Mucosa of descending colon (tissue), 3 donors: ENCODE results near the gene TTC13. TPM values are rescaled to one million over a fixed set of nuclear protein-coding genes. Genes with fewer than 3 reads are reported as not detected.

Experiments used
- ATAC-seq: fragments of 200-7000 bp; cut with Tn5 transposase; one replicate; pipeline ENCODE4 v1.9.1; 2020; ENCODE audit warnings: mild to moderate bottlenecking, moderate library complexity
- DNase-seq, 3 donors: peaks; one replicate each; pipeline ENCODE4 v3.0.0-alpha.2; 2020
- H3K36me3 ChIP-seq: fragments of 200-600 bp; one replicate; pipeline ENCODE4 v1.8.0; 2021; ENCODE audit warnings: low read depth, mild to moderate bottlenecking
- H3K4me1 ChIP-seq: fragments of 200-600 bp; one replicate; pipeline ENCODE4 v1.8.0; 2021; ENCODE audit warnings: low read depth, mild to moderate bottlenecking
- H3K4me3 ChIP-seq: fragments of 200-600 bp; one replicate; pipeline ENCODE4 v1.8.0; 2021; ENCODE audit warnings: mild to moderate bottlenecking
- H3K9me3 ChIP-seq: fragments of 200-600 bp; one replicate; pipeline ENCODE4 v1.8.0; 2021; ENCODE audit warnings: mild to moderate bottlenecking
- intact Hi-C, 2 donors: fragments of 100-400 bp; cut with DNase I in 1 of 2; cut with micrococcal nuclease in 1 of 2; formaldehyde crosslinking; loops; one replicate each; pipeline versions ENCODE4 v1.11.0 to v1.11.1; 2022; cut with DNase I, micrococcal nuclease
- total RNA-seq, 3 donors: library from RNA; stranded (reverse); fragmentation: NEBNext Ultra II Directional in 2 of 3; extraction: Animal tissue kit (Norgen Biotek cat#: 25700) in 2 of 3; gene quantifications; one replicate each; pipeline versions ENCODE4 v1.2.1 to v1.2.4, GENCODE V29; 2021 to 2023
- TF ChIP-seq, protein P1 (sequence below): fragments of 200-600 bp; IDR thresholded peaks from one replicate; pipeline ENCODE4 v1.8.0; 2022; ENCODE audit warnings: antibody characterized with exemption, mild to moderate bottlenecking
- donor health status: DM: no; HTN: no; CAD: no; lungs with moderate emphysema.
- donor health status: DM: no; HTN: no; CAD: no.
- donor health status: DM: no; HTN: yes; CAD: no.

The TTC13 gene
- total RNA-seq, 3 donors from 2014 or later, result 24.0 to 39.7 (median 28.4) TPM

DNA sequence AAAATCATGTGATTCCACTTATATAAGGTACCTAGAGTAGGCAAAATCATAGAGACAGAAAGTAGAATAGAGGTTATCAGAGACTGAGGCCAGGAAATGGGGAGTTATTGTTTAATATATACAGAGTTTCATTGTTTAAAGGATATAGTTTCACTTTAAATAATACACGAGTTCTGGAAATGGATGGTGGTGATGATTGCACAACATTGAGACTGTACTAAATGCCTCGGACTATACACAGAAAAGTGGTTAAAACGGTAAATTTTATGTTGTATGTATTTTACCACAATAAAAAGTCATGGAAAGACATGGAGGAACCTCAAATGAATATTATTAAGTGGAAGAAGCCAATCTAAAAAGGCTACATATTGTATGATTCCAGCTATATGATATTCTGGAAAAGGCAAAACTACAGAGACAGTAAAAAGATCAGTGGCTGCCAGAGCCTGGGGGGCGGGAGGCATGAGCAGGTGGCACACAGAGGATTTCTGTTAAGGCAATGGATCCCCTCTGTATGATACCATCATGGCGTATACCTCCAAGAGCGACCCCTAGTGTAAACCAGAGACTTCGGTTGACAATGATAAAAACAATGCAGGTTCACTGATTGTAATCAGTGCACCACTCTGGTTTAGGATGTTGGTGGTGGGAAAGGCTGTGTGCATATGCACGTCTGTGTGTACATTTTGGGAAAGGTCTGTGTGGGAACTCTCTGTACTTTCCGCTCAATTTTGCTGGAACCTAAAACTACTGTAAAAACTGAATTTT lies 117.9 kb downstream of the TTC13 start:
- TF ChIP-seq, protein P1, sequence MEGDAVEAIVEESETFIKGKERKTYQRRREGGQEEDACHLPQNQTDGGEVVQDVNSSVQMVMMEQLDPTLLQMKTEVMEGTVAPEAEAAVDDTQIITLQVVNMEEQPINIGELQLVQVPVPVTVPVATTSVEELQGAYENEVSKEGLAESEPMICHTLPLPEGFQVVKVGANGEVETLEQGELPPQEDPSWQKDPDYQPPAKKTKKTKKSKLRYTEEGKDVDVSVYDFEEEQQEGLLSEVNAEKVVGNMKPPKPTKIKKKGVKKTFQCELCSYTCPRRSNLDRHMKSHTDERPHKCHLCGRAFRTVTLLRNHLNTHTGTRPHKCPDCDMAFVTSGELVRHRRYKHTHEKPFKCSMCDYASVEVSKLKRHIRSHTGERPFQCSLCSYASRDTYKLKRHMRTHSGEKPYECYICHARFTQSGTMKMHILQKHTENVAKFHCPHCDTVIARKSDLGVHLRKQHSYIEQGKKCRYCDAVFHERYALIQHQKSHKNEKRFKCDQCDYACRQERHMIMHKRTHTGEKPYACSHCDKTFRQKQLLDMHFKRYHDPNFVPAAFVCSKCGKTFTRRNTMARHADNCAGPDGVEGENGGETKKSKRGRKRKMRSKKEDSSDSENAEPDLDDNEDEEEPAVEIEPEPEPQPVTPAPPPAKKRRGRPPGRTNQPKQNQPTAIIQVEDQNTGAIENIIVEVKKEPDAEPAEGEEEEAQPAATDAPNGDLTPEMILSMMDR, result no peak
- H3K4me3 ChIP-seq, result no peak overlapping the region
- intact Hi-C loops, result no loop called here
- no peaks in the 10 kb centered on the region for H3K36me3 ChIP-seq
- ATAC-seq (no peak), DNase-seq (no peak)
- H3K9me3 ChIP-seq, result no peaks in the 10 kb centered on the region
- H3K4me1 ChIP-seq, result no peaks in the 10 kb centered on the region

DNA sequence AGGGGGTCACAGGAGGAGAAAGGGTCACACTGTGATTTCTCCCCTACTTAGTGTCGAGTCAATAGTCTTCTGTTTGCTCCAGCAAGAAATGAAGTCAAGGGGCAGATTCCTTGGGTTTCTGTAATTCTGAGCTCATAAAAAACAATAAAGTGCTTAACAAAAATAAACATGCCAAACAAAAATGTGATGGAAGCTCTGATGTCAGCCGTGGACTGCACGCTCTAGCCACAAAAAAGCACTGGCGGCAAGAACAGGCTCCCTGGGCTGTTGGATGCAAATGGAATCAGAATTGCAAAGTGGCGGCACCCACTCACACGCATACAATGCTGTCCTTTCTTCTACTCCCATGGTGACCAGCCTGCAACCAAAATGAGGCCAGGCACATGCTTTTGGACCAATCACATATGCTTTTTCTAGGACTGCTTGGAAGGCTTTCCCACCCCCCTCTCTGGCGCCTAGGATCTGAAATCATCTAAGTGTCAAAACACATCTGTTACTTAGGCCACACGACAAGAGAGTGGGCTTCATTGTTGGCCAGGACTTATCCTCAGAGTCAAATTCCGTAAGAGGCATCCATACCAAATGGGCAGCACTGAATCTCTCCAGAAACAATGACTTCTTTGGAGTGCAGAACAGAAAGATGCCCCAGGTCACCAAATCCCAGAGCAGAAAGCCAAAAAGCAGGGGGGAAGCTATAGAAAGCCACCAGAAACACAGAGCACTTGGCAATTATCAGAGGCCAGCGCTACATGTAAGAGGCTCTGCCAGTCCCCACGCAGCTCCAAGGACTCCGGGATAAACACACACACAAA lies 119.5 kb downstream of the TTC13 start:
- no peak overlapping the region for H3K4me3 ChIP-seq
- no peaks in the 10 kb centered on the region for H3K4me1 ChIP-seq
- ATAC-seq (no peak), DNase-seq (no peak)
- no peaks in the 10 kb centered on the region for H3K9me3 ChIP-seq
- TF ChIP-seq, protein P1, result no peak
- H3K36me3 ChIP-seq, result no peaks in the 10 kb centered on the region
- intact Hi-C loops, result no loop called here

DNA sequence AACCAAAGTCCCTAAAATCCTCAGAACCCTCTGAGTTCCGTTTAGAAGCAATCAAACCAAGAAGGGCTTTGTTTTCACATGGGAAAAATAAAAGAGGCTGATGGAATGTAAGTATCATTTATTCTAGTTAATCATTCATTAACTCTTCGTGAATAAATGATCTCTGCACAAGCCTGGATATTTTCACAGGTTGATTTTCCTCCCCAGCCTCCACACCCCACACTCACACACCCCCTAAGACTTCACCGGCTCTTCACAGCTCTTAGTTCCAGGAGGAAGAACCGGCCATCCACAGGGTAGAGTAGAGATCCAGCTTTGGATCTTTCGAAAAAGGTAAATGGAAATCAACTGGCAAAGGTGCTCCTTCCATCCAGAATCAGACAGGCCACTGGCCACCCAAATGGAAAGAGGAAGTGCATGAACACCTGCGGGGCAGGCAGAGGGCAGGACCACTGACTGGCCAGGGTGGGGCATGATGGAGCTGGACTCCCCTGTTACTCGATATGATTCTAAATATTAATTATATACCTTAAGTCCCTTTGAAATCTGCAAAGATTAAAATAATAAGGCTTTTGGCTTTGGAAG lies 120.3 kb downstream of the TTC13 start:
- DNase-seq (no peak), ATAC-seq (no peak)
- no peaks in the 10 kb centered on the region for H3K4me1 ChIP-seq
- no peak overlapping the region for H3K4me3 ChIP-seq
- no peaks in the 10 kb centered on the region for H3K36me3 ChIP-seq
- no peaks in the 10 kb centered on the region for H3K9me3 ChIP-seq
- intact Hi-C loops, result no loop called here
- TF ChIP-seq, protein P1, result no peak

DNA sequence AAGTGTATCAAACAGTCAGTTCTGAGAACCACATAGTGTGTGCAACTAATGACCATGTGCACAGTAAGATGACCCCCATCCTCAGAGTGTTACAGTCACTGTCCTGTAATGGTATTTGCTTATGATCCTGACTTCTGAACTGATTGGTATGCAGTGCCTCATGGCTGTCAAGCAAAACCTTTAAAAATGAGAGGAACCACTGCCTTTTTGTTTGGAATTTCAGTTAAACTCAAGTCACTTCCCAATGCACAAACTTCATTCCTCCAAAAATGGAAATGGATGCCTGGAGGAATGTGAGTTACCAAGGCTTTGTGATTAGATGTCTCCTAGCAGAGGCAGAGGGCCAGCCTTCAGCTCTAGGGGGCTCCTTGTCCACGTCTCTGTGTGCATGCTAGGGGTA lies 120.8 kb downstream of the TTC13 start:
- Histone ChIP-seq H3K4me1 (no peaks in the 10 kb centered on the region), H3K36me3 (no peaks in the 10 kb centered on the region), H3K4me3 (no peak overlapping the region), H3K9me3 (no peaks in the 10 kb centered on the region)
- no peak for DNase-seq
- intact Hi-C loops, result no loop called here
- TF ChIP-seq, protein P1, result no peak
- no peak for ATAC-seq

DNA sequence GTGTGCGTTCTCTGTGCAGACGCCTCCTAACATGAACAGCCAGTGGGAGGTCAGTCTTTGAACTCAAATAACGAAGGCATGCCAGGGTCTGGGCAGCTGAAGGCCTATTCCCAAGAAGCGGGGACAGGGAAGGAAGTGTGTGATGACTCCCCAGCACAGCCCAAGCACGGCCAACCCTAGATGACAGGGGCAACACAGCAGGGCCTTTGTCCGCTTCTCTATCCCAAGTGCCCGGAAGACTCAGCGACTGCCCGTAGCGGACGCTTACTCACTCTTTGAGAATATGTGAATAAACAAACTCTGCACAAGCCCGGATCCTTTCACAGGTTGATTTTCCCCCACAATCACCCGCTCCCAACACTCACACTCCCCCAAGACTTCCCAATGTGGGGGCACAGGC lies 121.6 kb downstream of the TTC13 start:
- H3K36me3 ChIP-seq, result no peaks in the 10 kb centered on the region
- DNase-seq, result no peak
- no peaks in the 10 kb centered on the region for H3K4me1 ChIP-seq
- intact Hi-C loops, result no loop called here
- no peak for ATAC-seq
- no peaks in the 10 kb centered on the region for H3K9me3 ChIP-seq
- H3K4me3 ChIP-seq, result no peak overlapping the region
- TF ChIP-seq, protein P1, result no peak

Other genes with a start within 250 kb of the TTC13 start
- gene CAPN9, start 231.5 kb downstream of the TTC13 start, total RNA-seq, result 10 to 100 TPM; 11.4 to 30.8 (median 28.8) TPM
- gene C1orf198, start 110.3 kb downstream of the TTC13 start, total RNA-seq, result 10 to 100 TPM in 2 of 3 donors, 1 to 10 TPM in 1; 9.8 to 35.9 (median 15.5) TPM
- 10 to 100 TPM; 22.4 to 33.2 (median 30.3) TPM for gene ARV1, start 233 bp upstream of the TTC13 start, total RNA-seq
- gene FAM89A, start 61.4 kb upstream of the TTC13 start, total RNA-seq, result 1 to 10 TPM; 2.2 to 4.4 (median 3.0) TPM
- under 1 TPM in 2 of 3 donors, not detected in 1; 0.05 to 0.22 TPM for gene TRIM67, start 183.2 kb upstream of the TTC13 start, total RNA-seq